ENCODE measurements around the gene ADAMTS3. TPM values are rescaled to one million over a fixed set of nuclear protein-coding genes. Genes with fewer than 3 reads are reported as not detected.

The ADAMTS3 gene
- total RNA-seq, 1 donor from 2014 or later = 10.3 TPM

DNA sequence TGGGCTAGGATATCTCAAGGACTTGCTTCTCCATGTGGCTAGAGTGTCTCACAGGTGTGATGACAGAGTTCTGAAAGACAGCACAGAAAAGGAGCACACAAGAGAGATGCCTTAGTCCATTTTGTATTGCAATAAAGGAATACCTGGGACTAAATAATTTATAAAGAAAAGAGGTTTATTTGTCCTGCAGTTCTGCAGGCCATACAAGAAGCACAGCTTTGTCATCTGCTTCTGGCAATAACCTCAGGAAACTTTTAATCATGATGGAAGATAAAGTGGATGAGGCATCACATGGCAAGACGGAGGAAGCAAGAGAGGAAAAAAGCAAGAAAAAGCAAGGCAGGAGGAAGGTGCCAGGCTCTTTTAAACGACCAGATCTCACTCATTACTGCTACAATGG lies 126.9 kb downstream of the ADAMTS3 start:
- no peak overlapping the region for H3K27ac Mint-ChIP-seq
- no peak for DNase-seq (ENCODE audit: extremely low spot score, unreplicated experiment)
- no peaks in the 10 kb centered on the region for H3K4me1 Mint-ChIP-seq (ENCODE audit: unreplicated experiment)
- no peaks in the 10 kb centered on the region for H3K9me3 Mint-ChIP-seq
- H3K4me3 Mint-ChIP-seq = no peak overlapping the region
- H3K36me3 Mint-ChIP-seq = no peaks in the 10 kb centered on the region
- no peaks in the 10 kb centered on the region for H3K27me3 Mint-ChIP-seq
- TF ChIP-seq, protein P1, sequence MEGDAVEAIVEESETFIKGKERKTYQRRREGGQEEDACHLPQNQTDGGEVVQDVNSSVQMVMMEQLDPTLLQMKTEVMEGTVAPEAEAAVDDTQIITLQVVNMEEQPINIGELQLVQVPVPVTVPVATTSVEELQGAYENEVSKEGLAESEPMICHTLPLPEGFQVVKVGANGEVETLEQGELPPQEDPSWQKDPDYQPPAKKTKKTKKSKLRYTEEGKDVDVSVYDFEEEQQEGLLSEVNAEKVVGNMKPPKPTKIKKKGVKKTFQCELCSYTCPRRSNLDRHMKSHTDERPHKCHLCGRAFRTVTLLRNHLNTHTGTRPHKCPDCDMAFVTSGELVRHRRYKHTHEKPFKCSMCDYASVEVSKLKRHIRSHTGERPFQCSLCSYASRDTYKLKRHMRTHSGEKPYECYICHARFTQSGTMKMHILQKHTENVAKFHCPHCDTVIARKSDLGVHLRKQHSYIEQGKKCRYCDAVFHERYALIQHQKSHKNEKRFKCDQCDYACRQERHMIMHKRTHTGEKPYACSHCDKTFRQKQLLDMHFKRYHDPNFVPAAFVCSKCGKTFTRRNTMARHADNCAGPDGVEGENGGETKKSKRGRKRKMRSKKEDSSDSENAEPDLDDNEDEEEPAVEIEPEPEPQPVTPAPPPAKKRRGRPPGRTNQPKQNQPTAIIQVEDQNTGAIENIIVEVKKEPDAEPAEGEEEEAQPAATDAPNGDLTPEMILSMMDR (conservative IDR thresholded peaks at IDR 0.05) = no peak

DNA sequence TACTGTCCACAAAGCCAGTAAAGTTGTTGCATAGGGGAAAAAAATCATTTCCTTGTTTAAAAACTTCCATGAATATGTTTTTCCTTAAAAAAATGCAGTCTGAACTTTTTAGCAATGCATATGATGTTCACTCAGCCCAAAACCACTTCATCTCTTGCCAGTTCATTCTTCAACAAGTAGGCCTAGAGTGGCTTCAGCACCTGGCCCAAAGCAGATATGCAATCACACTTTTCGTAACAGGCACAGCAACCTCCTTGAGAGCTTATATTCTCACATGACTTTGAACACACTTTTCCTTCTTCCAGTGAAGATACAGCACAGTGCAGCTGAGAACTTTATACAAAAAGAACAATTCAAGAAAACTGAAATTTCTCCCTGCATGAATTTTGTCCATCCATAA lies 128.6 kb downstream of the ADAMTS3 start:
- Mint-ChIP-seq H3K36me3 (no peaks in the 10 kb centered on the region), H3K27me3 (no peaks in the 10 kb centered on the region), H3K9me3 (no peaks in the 10 kb centered on the region), H3K27ac (no peak overlapping the region), H3K4me1 (ENCODE audit: unreplicated experiment) (no peaks in the 10 kb centered on the region), H3K4me3 (no peak overlapping the region)
- DNase-seq (ENCODE audit: extremely low spot score, unreplicated experiment) = no peak
- TF ChIP-seq, protein P1 (conservative IDR thresholded peaks at IDR 0.05) = no peak

DNA sequence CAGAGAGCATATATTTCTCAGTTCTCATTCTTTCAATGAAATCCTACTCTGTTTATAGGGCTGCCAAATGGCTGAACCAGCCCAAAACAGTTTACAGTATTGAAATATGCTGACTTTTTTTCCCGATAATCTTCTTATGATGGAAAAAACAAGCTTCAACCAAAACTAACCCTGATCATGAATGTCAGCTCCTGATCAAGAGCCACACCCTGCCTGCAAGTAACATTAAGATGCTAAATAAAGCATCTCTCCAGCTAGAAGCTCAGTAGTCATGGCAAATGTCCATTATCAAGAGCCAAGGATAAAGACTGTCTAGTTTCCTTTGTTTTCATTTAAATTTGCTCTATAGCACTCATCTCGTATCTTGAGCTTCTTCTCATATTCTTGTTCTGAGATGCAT lies 136.0 kb downstream of the ADAMTS3 start:
- TF ChIP-seq, protein P1 (conservative IDR thresholded peaks at IDR 0.05) = no peak
- no peak overlapping the region for H3K4me3 Mint-ChIP-seq

DNA sequence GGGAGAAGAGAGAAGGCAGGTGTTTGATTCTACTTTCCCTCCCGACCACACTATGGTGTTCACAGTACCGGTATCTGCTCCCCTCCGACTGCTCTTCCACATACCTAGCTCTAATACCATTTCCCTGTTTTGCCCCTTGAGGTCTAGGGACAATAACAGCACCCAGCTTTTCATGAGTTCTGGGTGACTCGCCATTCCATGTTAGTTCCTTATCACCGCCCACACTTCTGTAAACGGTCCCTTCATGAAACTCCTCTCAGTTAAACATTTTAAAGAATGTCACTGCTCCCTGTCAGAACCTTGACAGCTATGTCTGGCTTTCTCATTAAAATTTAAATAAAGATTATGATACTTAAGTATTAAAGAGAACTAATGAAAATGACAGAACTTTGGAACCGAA lies 136.7 kb downstream of the ADAMTS3 start:
- H3K4me3 Mint-ChIP-seq = no peak overlapping the region
- no peak for DNase-seq (ENCODE audit: extremely low spot score, unreplicated experiment)
- H3K4me1 Mint-ChIP-seq (ENCODE audit: unreplicated experiment) = no peaks in the 10 kb centered on the region
- no peak overlapping the region for H3K27ac Mint-ChIP-seq
- TF ChIP-seq, protein P1 (conservative IDR thresholded peaks at IDR 0.05) = no peak
- no peaks in the 10 kb centered on the region for H3K36me3 Mint-ChIP-seq
- H3K27me3 Mint-ChIP-seq = no peaks in the 10 kb centered on the region
- H3K9me3 Mint-ChIP-seq = no peaks in the 10 kb centered on the region

More for the DNA sequence above, 136.0 kb downstream of the ADAMTS3 start:
- Mint-ChIP-seq H3K27ac (no peak overlapping the region), H3K4me1 (ENCODE audit: unreplicated experiment) (no peaks in the 10 kb centered on the region), H3K9me3 (no peaks in the 10 kb centered on the region), H3K36me3 (no peaks in the 10 kb centered on the region), H3K27me3 (no peaks in the 10 kb centered on the region)
- DNase-seq (ENCODE audit: extremely low spot score, unreplicated experiment) = no peak

DNA sequence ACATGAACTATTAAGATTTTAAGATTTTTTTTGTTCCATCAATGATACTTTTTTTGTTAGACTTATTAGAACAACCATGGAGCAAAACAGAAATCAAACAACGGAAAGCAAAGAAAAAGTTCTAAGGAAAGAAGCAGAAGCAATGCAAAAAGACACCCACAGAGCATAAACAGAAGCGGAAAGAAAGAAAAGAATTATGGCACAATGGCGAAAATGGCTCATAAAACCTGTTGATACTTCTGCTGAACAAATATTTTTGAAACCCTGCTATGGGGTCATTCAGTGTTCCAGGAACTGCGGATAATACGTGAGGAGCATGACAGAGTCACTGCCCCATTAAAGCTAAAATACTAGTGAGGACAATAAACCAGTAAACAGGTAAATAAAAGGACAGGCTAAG lies 138.0 kb downstream of the ADAMTS3 start:
- no peak for DNase-seq (ENCODE audit: extremely low spot score, unreplicated experiment)
- TF ChIP-seq, protein P1 (conservative IDR thresholded peaks at IDR 0.05) = no peak
- Mint-ChIP-seq H3K27me3 (no peaks in the 10 kb centered on the region), H3K4me1 (ENCODE audit: unreplicated experiment) (no peaks in the 10 kb centered on the region), H3K36me3 (no peaks in the 10 kb centered on the region), H3K4me3 (no peak overlapping the region), H3K27ac (no peak overlapping the region), H3K9me3 (no peaks in the 10 kb centered on the region)

DNA sequence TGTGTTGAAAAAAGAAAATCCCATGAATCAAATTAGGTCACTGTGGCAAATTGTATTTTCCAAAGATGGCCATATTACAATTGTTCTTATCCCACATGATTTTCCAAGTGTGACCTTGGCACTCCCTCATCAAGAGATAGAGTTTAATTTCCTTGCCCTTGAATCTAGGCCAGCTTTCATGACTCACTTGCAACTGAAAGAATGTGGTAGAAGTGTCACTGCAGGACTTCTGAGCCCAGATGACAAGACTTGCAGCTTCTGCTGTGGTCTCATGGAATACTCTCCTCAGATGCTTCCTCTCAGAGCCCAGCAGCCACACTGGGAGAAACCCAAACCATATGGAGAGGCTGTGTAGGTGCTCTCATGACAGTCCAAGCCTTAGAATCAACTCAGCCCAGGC lies 139.0 kb downstream of the ADAMTS3 start:
- H3K36me3 Mint-ChIP-seq = no peaks in the 10 kb centered on the region
- H3K27me3 Mint-ChIP-seq = no peaks in the 10 kb centered on the region
- TF ChIP-seq, protein P1 (conservative IDR thresholded peaks at IDR 0.05) = no peak
- no peak for DNase-seq (ENCODE audit: extremely low spot score, unreplicated experiment)
- H3K4me3 Mint-ChIP-seq = no peak overlapping the region
- no peaks in the 10 kb centered on the region for H3K9me3 Mint-ChIP-seq
- no peaks in the 10 kb centered on the region for H3K4me1 Mint-ChIP-seq (ENCODE audit: unreplicated experiment)
- no peak overlapping the region for H3K27ac Mint-ChIP-seq

Data from type B pancreatic cell (in vitro differentiated cells).